Fibroblast of villous mesenchyme (primary cell): Measurements from ENCODE around the gene WWC1. TPM values are rescaled to one million over a fixed set of nuclear protein-coding genes. Genes with fewer than 3 reads are reported as not detected.
A peak's percentile ranks its signal among the peaks of the same experiment; 100 is the strongest.

Source experiments
- DNase-seq: peaks from one replicate; pipeline ENCODE4 v3.0.0-alpha.2; 2010; ENCODE audit warnings: low read depth
- H3K4me3 ChIP-seq: 2 replicates; pipeline ENCODE4 v1.5.1; 2011; ENCODE audit warnings: low read depth, mild to moderate bottlenecking, low read length
- CTCF ChIP-seq: IDR thresholded peaks from 2 replicates; pipeline ENCODE4 v1.5.1; 2012; ENCODE audit warnings: low read depth, mild to moderate bottlenecking, low read length; ENCODE audit not compliant: insufficient read depth
- total RNA-seq: library from RNA; depleted of rRNA; stranded (reverse); fragments of >200 nt; gene quantifications from 2 replicates; pipeline ENCODE4 v1.2.3, GENCODE V29; 2012

WWC1 gene
- total RNA-seq, 1 donor: 2.2 TPM

GRCh38 chr5:168314735-168315411, 23.4 kb downstream of the WWC1 start:
- TF ChIP-seq CTCF: no peak
- no peak overlapping the region for H3K4me3 ChIP-seq
- DNase-seq: peak; percentile 55

GRCh38 chr5:168315416-168316138, 24.1 kb downstream of the WWC1 start:
- TF ChIP-seq CTCF: no peak
- no peak overlapping the region for H3K4me3 ChIP-seq
- no peak for DNase-seq

GRCh38 chr5:168316139-168316578, 24.7 kb downstream of the WWC1 start:
- TF ChIP-seq CTCF: no peak
- no peak for DNase-seq

GRCh38 chr5:168317096-168317520, 25.7 kb downstream of the WWC1 start:
- no peak for DNase-seq
- no peak overlapping the region for H3K4me3 ChIP-seq
- TF ChIP-seq CTCF: no peak

More at GRCh38 chr5:168316139-168316578, 24.7 kb downstream of the WWC1 start:
- no peak overlapping the region for H3K4me3 ChIP-seq

DNA sequence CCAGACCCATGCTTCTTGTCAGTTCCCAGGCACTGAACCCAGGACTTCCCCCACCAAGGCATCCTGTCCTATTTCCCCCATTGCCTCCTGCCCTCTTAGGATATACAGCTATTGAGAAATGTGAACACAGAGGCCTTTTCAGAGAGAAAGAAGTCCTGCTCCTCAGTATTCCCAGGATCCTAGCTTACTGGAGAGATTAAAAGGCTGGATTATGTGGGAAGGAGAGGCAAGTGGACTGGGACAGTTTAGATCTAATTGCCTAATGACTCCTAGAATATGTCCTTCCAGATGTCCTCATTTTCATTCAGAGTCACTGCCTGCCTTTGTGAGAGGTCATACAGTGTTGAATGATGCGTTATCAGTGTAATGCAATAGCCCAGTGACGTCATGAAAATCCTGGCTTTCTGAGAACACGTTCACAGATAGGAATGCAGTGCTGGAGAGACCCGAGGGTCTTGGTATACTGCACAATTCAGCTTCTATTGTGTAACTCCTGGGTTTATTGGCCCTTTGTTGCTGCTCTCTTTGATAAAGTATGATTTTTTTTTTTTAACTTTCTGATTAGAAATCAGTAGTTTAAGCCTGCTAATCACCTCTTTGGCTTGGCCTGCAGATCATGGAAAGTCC, 26.2 kb downstream of the WWC1 start:
- DNase-seq: peak; percentile 97
- TF ChIP-seq CTCF: no peak
- H3K4me3 ChIP-seq: no peak overlapping the region

- TF ChIP-seq CTCF: no peak
- no peak for DNase-seq
- H3K4me3 ChIP-seq: no peak overlapping the region
Observed at GRCh38 chr5:168318240-168318639, 26.8 kb downstream of the WWC1 start.
